Upper lobe of right lung (tissue), 1 donor: ENCODE measurements around the gene ISOC1. TPM values are rescaled to one million over a fixed set of nuclear protein-coding genes. Genes with fewer than 3 reads are reported as not detected.

ENCODE experiments used
- ATAC-seq: fragments of 200-7000 bp; cut with Tn5 transposase; one replicate; pipeline ENCODE4 v1.9.1; 2020; ENCODE audit warnings: mild to moderate bottlenecking, moderate library complexity
- DNase-seq: peaks from one replicate; pipeline ENCODE4 v3.0.0-alpha.2; 2020
- H3K27ac ChIP-seq: fragments of 200-600 bp; one replicate; pipeline ENCODE4 v1.8.0; 2022
- H3K27me3 ChIP-seq: fragments of 200-600 bp; one replicate; pipeline ENCODE4 v1.8.0; 2022; ENCODE audit warnings: mild to moderate bottlenecking
- H3K36me3 ChIP-seq: fragments of 200-600 bp; one replicate; pipeline ENCODE4 v1.8.0; 2022
- H3K4me1 ChIP-seq: fragments of 200-600 bp; one replicate; pipeline ENCODE4 v1.8.0; 2022
- H3K4me3 ChIP-seq: fragments of 200-600 bp; one replicate; pipeline ENCODE4 v1.8.0; 2022; ENCODE audit warnings: mild to moderate bottlenecking
- H3K9me3 ChIP-seq: fragments of 200-600 bp; one replicate; pipeline ENCODE4 v1.8.0; 2022
- CTCF ChIP-seq: fragments of 200-600 bp; IDR thresholded peaks from one replicate; pipeline ENCODE4 v1.8.0; 2022; ENCODE audit warnings: antibody characterized with exemption
- intact Hi-C: fragments of 100-400 bp; cut with DNase I; formaldehyde crosslinking; loops from one replicate; pipeline ENCODE4 v1.11.0; 2022
- total RNA-seq: library from RNA; stranded (reverse); fragmentation: NEBNext Ultra II Directional; extraction: Animal tissue kit (Norgen Biotek cat#: 25700); gene quantifications from one replicate; pipeline ENCODE4 v1.2.1, GENCODE V29; 2021
- donor health status: DM: no; HTN: yes; CAD: no; lungs with severe emphysema.

ISOC1 gene
- total RNA-seq, 1 donor from 2014 or later: 22.0 TPM

GRCh38 chr5:129053438-129053837, 41.1 kb upstream of the ISOC1 start:
- Histone ChIP-seq H3K27me3 (no peaks in the 10 kb centered on the region), H3K27ac (no peak overlapping the region), H3K4me1 (no peaks in the 10 kb centered on the region), H3K4me3 (no peak overlapping the region), H3K9me3 (no peaks in the 10 kb centered on the region), H3K36me3 (no peaks in the 10 kb centered on the region)
- intact Hi-C loops: no loop called here
- ATAC-seq (no peak), DNase-seq (no peak)
- TF ChIP-seq CTCF: no peak

- no peaks in the 10 kb centered on the region for H3K27me3 ChIP-seq
- no peaks in the 10 kb centered on the region for H3K4me1 ChIP-seq
- intact Hi-C loops: no loop called here
- no peak for ATAC-seq
- no peak for DNase-seq
- no peaks in the 10 kb centered on the region for H3K36me3 ChIP-seq
- no peak overlapping the region for H3K4me3 ChIP-seq
- H3K9me3 ChIP-seq: no peaks in the 10 kb centered on the region
- no peak overlapping the region for H3K27ac ChIP-seq
- TF ChIP-seq CTCF: no peak
These were observed 37.2 kb upstream of the ISOC1 start for GRCh38 chr5:129057329-129057728.

GRCh38 chr5:129061849-129062248, 32.7 kb upstream of the ISOC1 start:
- Histone ChIP-seq H3K27ac (no peak overlapping the region), H3K9me3 (no peaks in the 10 kb centered on the region), H3K27me3 (no peaks in the 10 kb centered on the region), H3K36me3 (no peaks in the 10 kb centered on the region), H3K4me1 (no peaks in the 10 kb centered on the region), H3K4me3 (no peak overlapping the region)
- DNase-seq (no peak), ATAC-seq (no peak)
- no peak for TF ChIP-seq CTCF
- intact Hi-C loops: no loop called here

- no peak for ATAC-seq
These were observed 31.0 kb upstream of the ISOC1 start for GRCh38 chr5:129063483-129064113.

GRCh38 chr5:129065721-129066120, 28.8 kb upstream of the ISOC1 start:
- Histone ChIP-seq H3K4me3 (no peak overlapping the region), H3K27ac (no peak overlapping the region), H3K9me3 (no peaks in the 10 kb centered on the region), H3K36me3 (no peaks in the 10 kb centered on the region), H3K27me3 (no peaks in the 10 kb centered on the region), H3K4me1 (no peaks in the 10 kb centered on the region)
- TF ChIP-seq CTCF: no peak
- DNase-seq (no peak), ATAC-seq (no peak)
- intact Hi-C loops: no loop called here

More at GRCh38 chr5:129063483-129064113, 31.0 kb upstream of the ISOC1 start:
- no peak for DNase-seq
- H3K4me1 ChIP-seq: no peaks in the 10 kb centered on the region
- intact Hi-C loops: no loop called here
- H3K9me3 ChIP-seq: no peaks in the 10 kb centered on the region
- no peaks in the 10 kb centered on the region for H3K27me3 ChIP-seq
- no peak overlapping the region for H3K27ac ChIP-seq
- H3K4me3 ChIP-seq: no peak overlapping the region
- TF ChIP-seq CTCF: no peak
- no peaks in the 10 kb centered on the region for H3K36me3 ChIP-seq

GRCh38 chr5:129067745-129068144, 26.8 kb upstream of the ISOC1 start:
- ATAC-seq (no peak), DNase-seq (no peak)
- Histone ChIP-seq H3K36me3 (no peaks in the 10 kb centered on the region), H3K4me3 (no peak overlapping the region), H3K27ac (no peak overlapping the region), H3K9me3 (no peaks in the 10 kb centered on the region), H3K27me3 (no peaks in the 10 kb centered on the region), H3K4me1 (no peaks in the 10 kb centered on the region)
- no peak for TF ChIP-seq CTCF
- intact Hi-C loops: no loop called here
